Measurements from ENCODE around the gene PAPPA2.

- TF ChIP-seq POLR2AphosphoS5 (IDR thresholded peaks at IDR 0.05) (no peak), CTCF (IDR thresholded peaks at IDR 0.05) (no peak)
Measured at GRCh38 chr1:176557543-176558258, 94.7 kb downstream of the PAPPA2 start.
